Fibroblast of mammary gland (primary cell): Measurements from ENCODE around the gene CSGALNACT2.

Experiments used
- DNase-seq: peaks from one replicate; pipeline ENCODE4 v3.0.0-alpha.2; 2010; ENCODE audit warnings: low read depth
- H3K4me3 ChIP-seq: 2 replicates; pipeline ENCODE4 v1.5.1; 2011; ENCODE audit warnings: low read depth, mild to moderate bottlenecking, low read length, moderate library complexity; ENCODE audit not compliant: control insufficient read depth
- CTCF ChIP-seq: conservative IDR thresholded peaks from 2 replicates; pipeline ENCODE4 v1.5.1; 2011; ENCODE audit warnings: low read depth, low read length, inconsistent platforms; ENCODE audit not compliant: control insufficient read depth, insufficient read depth

The CSGALNACT2 gene

GRCh38 chr10:43198682-43199005, 60.4 kb downstream of the CSGALNACT2 start:
- DNase-seq, result no peak
- no peak overlapping the region for H3K4me3 ChIP-seq
- no peak for TF ChIP-seq CTCF

DNA sequence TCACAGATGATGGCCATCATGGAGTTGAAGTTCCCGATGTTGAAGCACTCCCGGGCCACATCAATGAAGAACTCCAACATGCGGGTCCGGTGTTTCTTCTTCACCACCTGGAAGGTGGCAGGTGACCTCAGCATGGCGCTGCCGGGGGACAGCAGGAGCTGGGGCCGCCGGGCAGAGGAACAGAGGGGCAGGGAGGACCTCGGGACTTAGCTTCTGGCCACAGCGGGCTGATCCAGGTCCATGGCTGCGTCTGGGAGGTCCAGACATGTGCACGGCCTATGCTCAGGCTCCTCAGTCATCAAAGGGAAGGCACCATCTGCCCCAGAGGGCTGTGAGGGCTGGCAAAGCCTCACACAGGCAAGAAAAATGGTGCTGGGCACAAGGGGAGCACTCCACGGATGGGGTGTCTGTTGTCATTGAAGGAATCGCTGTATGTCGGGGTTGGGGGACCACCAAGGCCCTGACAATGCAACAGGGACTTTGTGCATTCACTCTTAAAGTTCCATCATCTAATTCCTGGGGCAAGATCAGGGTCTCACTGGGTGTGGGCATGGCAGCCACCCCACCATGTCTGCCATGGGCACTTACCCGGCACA, 60.9 kb downstream of the CSGALNACT2 start:
- no peak for TF ChIP-seq CTCF
- no peak overlapping the region for H3K4me3 ChIP-seq
- DNase-seq, result no peak

- no peak overlapping the region for H3K4me3 ChIP-seq
- no peak for TF ChIP-seq CTCF
- DNase-seq, result no peak
Measured at GRCh38 chr10:43199684-43200537, 61.7 kb downstream of the CSGALNACT2 start.

- TF ChIP-seq CTCF, result no peak
- H3K4me3 ChIP-seq, result no peak overlapping the region
- DNase-seq, result no peak
Measured at GRCh38 chr10:43200538-43201390, 62.5 kb downstream of the CSGALNACT2 start.

- H3K4me3 ChIP-seq, result no peak overlapping the region
- DNase-seq, result no peak
- TF ChIP-seq CTCF, result no peak
Measured at GRCh38 chr10:43201545-43202131, 63.4 kb downstream of the CSGALNACT2 start.

DNA sequence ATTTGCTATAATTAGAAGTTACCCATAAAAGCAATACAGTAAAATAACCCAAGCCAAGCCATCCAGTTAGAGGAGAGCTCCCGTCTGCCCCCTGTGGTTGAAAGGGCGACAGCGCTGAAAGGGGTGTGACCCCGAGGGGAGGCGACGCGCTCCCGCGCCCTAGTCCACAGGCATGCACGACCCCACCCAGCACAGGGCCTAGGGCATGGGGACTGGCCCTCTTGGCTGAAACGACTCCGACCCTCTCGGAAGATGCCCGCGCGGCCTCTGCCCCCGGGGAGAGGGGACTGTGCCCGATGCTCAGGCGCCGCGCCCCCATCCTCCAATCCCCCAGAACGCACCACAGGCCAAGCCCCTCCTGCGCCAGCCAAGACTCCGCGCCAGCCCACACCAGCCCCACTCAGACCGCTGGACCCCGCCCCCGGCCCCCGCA, 64.0 kb downstream of the CSGALNACT2 start:
- TF ChIP-seq CTCF, result peak; percentile 71
- DNase-seq, result peak; percentile 30
- peak overlapping the region; percentile 42 for H3K4me3 ChIP-seq
